GM12891 (cell line): ENCODE results near the gene LONP1.

Source experiments
- PAX5 ChIP-seq: IDR thresholded peaks from 2 replicates; pipeline ENCODE4 v1.6.1; 2011; ENCODE audit warnings: low read length, moderate library complexity, mild to moderate bottlenecking; ENCODE audit not compliant: insufficient read depth, severe bottlenecking
- POLR2A ChIP-seq: IDR thresholded peaks from 2 replicates; pipeline ENCODE4 v1.6.1; 2011; ENCODE audit warnings: low read depth, low read length, control low read depth
- POLR2AphosphoS5 ChIP-seq: IDR thresholded peaks from 2 replicates; pipeline ENCODE4 v1.6.1; 2011; ENCODE audit warnings: low read depth, low read length, control low read depth
- TAF1 ChIP-seq: IDR thresholded peaks from 2 replicates; pipeline ENCODE4 v1.6.1; 2011; ENCODE audit warnings: low read depth, low read length, control low read depth

DNA sequence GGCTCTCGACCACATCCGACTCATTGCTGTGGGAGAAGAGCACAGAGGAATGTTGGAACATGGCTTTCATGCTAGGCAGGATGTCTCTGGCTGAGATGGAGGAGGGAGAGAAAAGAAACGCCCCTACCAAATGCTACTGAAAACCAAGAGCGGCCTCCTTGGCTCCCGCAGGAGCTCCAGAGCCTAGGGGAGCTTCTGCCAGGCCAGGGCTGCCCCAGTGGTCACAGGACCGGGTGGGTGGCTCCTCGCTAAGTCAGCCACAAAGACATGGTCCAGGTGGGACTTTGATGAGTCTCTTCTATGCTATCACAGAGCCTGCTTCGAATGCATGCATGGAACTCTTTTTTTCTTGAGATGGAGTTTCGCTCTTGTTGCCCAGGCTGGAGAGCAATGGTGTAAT, 6.7 kb downstream of the LONP1 start:
- TF ChIP-seq POLR2A (no peak), POLR2AphosphoS5 (no peak), TAF1 (no peak), PAX5 (no peak)
